IMR-90 (cell line): ENCODE results near the gene PRAC1. TPM values are rescaled to one million over a fixed set of nuclear protein-coding genes. Genes with fewer than 3 reads are reported as not detected.

Experiments used
- ATAC-seq: fragments of 200-7000 bp; cut with Tn5 transposase; 2 replicates; pipeline ENCODE4 v1.9.1; 2020; ENCODE audit warnings: low read depth, mild to moderate bottlenecking, moderate library complexity
- BruUV-seq: library from RNA; stranded (reverse); fragments of 400-500 nt; replicated peaks from 2 replicates; lab custom pipeline; 2021; lab: Mats Ljungman, UMichigan
- CTCF ChIA-PET: fragments of 300-600 bp; formaldehyde crosslinking; extraction: SDS; loops from one replicate; lab custom pipeline; 2021; ENCODE audit warnings: antibody characterized with exemption; lab: Yijun Ruan, JAX
- POLR2A ChIA-PET: fragments of 300-600 bp; sonication (Branson Sonifier 250); formaldehyde crosslinking; loops from one replicate; lab custom pipeline; 2022; ENCODE audit warnings: antibody characterized with exemption; ENCODE audit not compliant: unreplicated experiment; lab: Charles Lee
- DNase-seq: peaks from one replicate; pipeline ENCODE4 v3.0.0; 2013
- H2AFZ ChIP-seq: replicated peaks from 2 replicates; pipeline ENCODE3; 2013; ENCODE audit warnings: low read length, mild to moderate bottlenecking; ENCODE audit not compliant: poor library complexity
- H2AK5ac ChIP-seq: 2 replicates; pipeline ENCODE4 v1.6.1; 2013; ENCODE audit warnings: low read depth, low read length, inconsistent platforms
- H2AK9ac ChIP-seq: replicated peaks from 2 replicates; pipeline ENCODE3; 2013; ENCODE audit warnings: mild to moderate bottlenecking, low read depth, low read length, moderate library complexity; ENCODE audit not compliant: poor library complexity
- H2BK120ac ChIP-seq: 2 replicates; pipeline ENCODE4 v1.6.1; 2013; ENCODE audit warnings: low read depth, low read length, inconsistent platforms
- H2BK15ac ChIP-seq: 3 replicates; pipeline ENCODE4 v1.6.1; 2013; ENCODE audit warnings: low read depth, low read length, inconsistent platforms
- H2BK20ac ChIP-seq: 2 replicates; pipeline ENCODE4 v1.6.1; 2013; ENCODE audit warnings: low read depth, mild to moderate bottlenecking, inconsistent platforms, low read length, moderate library complexity
- H2BK5ac ChIP-seq: 2 replicates; pipeline ENCODE4 v1.6.1; 2013; ENCODE audit warnings: mild to moderate bottlenecking, low read depth, low read length, inconsistent platforms; ENCODE audit not compliant: poor library complexity, severe bottlenecking
- H3K14ac ChIP-seq: replicated peaks from 2 replicates; pipeline ENCODE4 v1.6.1; 2013; ENCODE audit warnings: low read depth, low read length, inconsistent platforms
- H3K18ac ChIP-seq: 2 replicates; pipeline ENCODE4 v1.6.1; 2013; ENCODE audit warnings: low read depth, low read length, control low read depth
- H3K23ac ChIP-seq: 2 replicates; pipeline ENCODE4 v1.6.1; 2013; ENCODE audit warnings: low read depth, low read length, inconsistent platforms
- H3K27ac ChIP-seq: 2 replicates; pipeline ENCODE4 v1.5.1; 2013; ENCODE audit warnings: mild to moderate bottlenecking, control low read depth, low read length; ENCODE audit not compliant: insufficient read depth
- H3K27me3 ChIP-seq: 2 replicates; pipeline ENCODE4 v1.6.1; 2013; ENCODE audit warnings: low read length; ENCODE audit not compliant: control insufficient read depth, insufficient read depth
- H3K36me3 ChIP-seq: 2 replicates; pipeline ENCODE4 v1.6.1; 2013; ENCODE audit warnings: low read length, mixed read lengths; ENCODE audit not compliant: control insufficient read depth, insufficient read depth
- H3K4ac ChIP-seq: 2 replicates; pipeline ENCODE4 v1.6.1; 2013; ENCODE audit warnings: low read depth, low read length, inconsistent platforms
- H3K4me1 ChIP-seq: 2 replicates; pipeline ENCODE4 v1.6.1; 2013; ENCODE audit warnings: low read length, mixed read lengths; ENCODE audit not compliant: control insufficient read depth, insufficient read depth
- H3K4me2 ChIP-seq: 2 replicates; pipeline ENCODE4 v1.6.1; 2013; ENCODE audit warnings: low read depth, mild to moderate bottlenecking, control low read depth, low read length, moderate library complexity
- H3K4me3 ChIP-seq: 2 replicates; pipeline ENCODE4 v1.5.1; 2013; ENCODE audit warnings: low read depth, mild to moderate bottlenecking, control low read depth, low read length, moderate library complexity; ENCODE audit not compliant: insufficient read depth
- H3K56ac ChIP-seq: 2 replicates; pipeline ENCODE4 v1.6.1; 2013; ENCODE audit warnings: low read length, inconsistent platforms; ENCODE audit not compliant: insufficient read depth; ENCODE audit errors: extremely low read depth
- H3K79me1 ChIP-seq, 2 experiments: 2 replicates each; pipeline ENCODE4 v1.6.1; 2013; ENCODE audit warnings: low read length in 2 of 2, inconsistent platforms in 1 of 2, low read depth in 1 of 2
- H3K9ac ChIP-seq: 2 replicates; pipeline ENCODE4 v1.6.1; 2013; ENCODE audit warnings: low read depth, low read length, control low read depth
- H3K9me1 ChIP-seq: 2 replicates; pipeline ENCODE4 v1.6.1; 2013; ENCODE audit warnings: low read length, inconsistent platforms; ENCODE audit not compliant: insufficient read depth
- H3K9me3 ChIP-seq: 2 replicates; pipeline ENCODE4 v1.6.1; 2013; ENCODE audit warnings: low read length; ENCODE audit not compliant: control insufficient read depth, insufficient read depth
- H4K20me1 ChIP-seq: 2 replicates; pipeline ENCODE4 v1.6.1; 2013; ENCODE audit warnings: low read length, inconsistent platforms; ENCODE audit not compliant: insufficient read depth
- H4K5ac ChIP-seq: 2 replicates; pipeline ENCODE4 v1.6.1; 2013; ENCODE audit warnings: mild to moderate bottlenecking, low read depth, low read length, control low read depth
- H4K8ac ChIP-seq, 2 experiments: 2 replicates each; pipeline ENCODE4 v1.6.1; 2013; ENCODE audit warnings: low read depth in 2 of 2, low read length in 2 of 2, control low read depth in 1 of 2, inconsistent platforms in 1 of 2
- H4K91ac ChIP-seq: 2 replicates; pipeline ENCODE4 v1.6.1; 2013; ENCODE audit warnings: low read depth, low read length, inconsistent platforms; ENCODE audit not compliant: insufficient read depth
- BHLHE40 ChIP-seq: fragments of 150-350 bp; IDR thresholded peaks from 2 replicates; pipeline ENCODE4 v1.6.1; 2016; ENCODE audit warnings: mild to moderate bottlenecking, low read depth, low read length
- FOS ChIP-seq: fragments of 150-350 bp; IDR thresholded peaks from 2 replicates; pipeline ENCODE4 v1.6.1; 2016; ENCODE audit warnings: low read depth, low read length
- MAFK ChIP-seq: IDR thresholded peaks from 2 replicates; pipeline ENCODE4 v1.6.1; 2012; ENCODE audit warnings: low read depth, low read length, improper control_type of control experiment
- MAZ ChIP-seq: IDR thresholded peaks from 2 replicates; pipeline ENCODE4 v1.6.1; 2012; ENCODE audit warnings: low read depth, mild to moderate bottlenecking, low read length, improper control_type of control experiment, moderate library complexity, borderline replicate concordance
- RCOR1 ChIP-seq: IDR thresholded peaks from 2 replicates; pipeline ENCODE4 v1.6.1; 2012; ENCODE audit warnings: mild to moderate bottlenecking, low read length, improper control_type of control experiment; ENCODE audit not compliant: insufficient replicate concordance
- WGBS, 2 experiments: methylation state at CpG; one replicate each; pipeline versions ENCODE4 v1.1.5 to v1.1.7; 2013; ENCODE audit warnings: missing lambda C conversion rate in 2 of 2; ENCODE audit not compliant: insufficient read length in 1 of 2; ENCODE audit errors: extremely low coverage in 2 of 2; 5-methylcytosine and 5-hydroxymethylcytosine counted together
- dilution Hi-C: fragments of 300-500 bp; cut with HindIII; formaldehyde crosslinking; loops from one replicate; pipeline ENCODE4 v1.14.3; 2018; ENCODE audit warnings: low sequenced_read_pairs; ENCODE audit not compliant: unreplicated experiment
- in situ Hi-C: fragments of 300-500 bp; cut with MboI; formaldehyde crosslinking; loops from 3 replicates; pipeline ENCODE4 v1.14.3; 2019; ENCODE audit warnings: low sequenced_read_pairs, inconsistent platforms, mixed read lengths
- intact Hi-C: fragments of 100-400 bp; cut with micrococcal nuclease; formaldehyde crosslinking; loops from 2 replicates; pipeline ENCODE4 v1.10.0; 2022
- polyA plus RNA-seq, 3 experiments: library from polyadenylated mRNA; depleted of rRNA; stranded (reverse); fragments of >200 nt; gene quantifications; 2 replicates each; pipeline ENCODE4 v1.2.3, GENCODE V29; 2012; ENCODE audit warnings: low replicate concordance in 1 of 3
- total RNA-seq: library from RNA; depleted of rRNA; stranded (reverse); fragments of >200 nt; gene quantifications from 2 replicates; pipeline ENCODE4 v1.2.3, GENCODE V29; 2012
- TF ChIP-seq, protein P1 (sequence below): conservative IDR thresholded peaks from 2 replicates; pipeline ENCODE4 v1.5.1; 2012; ENCODE audit warnings: mild to moderate bottlenecking, low read depth, low read length, improper control_type of control experiment
- TF ChIP-seq, protein P2 (sequence below): fragments of 150-350 bp; IDR thresholded peaks from 2 replicates; pipeline ENCODE4 v1.6.1; 2017; ENCODE audit warnings: mild to moderate bottlenecking, antibody characterized with exemption, low read length, low read depth

The PRAC1 gene
- total and polyA plus RNA-seq, 2 of the 4 experiments (the other 2 are of a cell fraction), result not detected

DNA sequence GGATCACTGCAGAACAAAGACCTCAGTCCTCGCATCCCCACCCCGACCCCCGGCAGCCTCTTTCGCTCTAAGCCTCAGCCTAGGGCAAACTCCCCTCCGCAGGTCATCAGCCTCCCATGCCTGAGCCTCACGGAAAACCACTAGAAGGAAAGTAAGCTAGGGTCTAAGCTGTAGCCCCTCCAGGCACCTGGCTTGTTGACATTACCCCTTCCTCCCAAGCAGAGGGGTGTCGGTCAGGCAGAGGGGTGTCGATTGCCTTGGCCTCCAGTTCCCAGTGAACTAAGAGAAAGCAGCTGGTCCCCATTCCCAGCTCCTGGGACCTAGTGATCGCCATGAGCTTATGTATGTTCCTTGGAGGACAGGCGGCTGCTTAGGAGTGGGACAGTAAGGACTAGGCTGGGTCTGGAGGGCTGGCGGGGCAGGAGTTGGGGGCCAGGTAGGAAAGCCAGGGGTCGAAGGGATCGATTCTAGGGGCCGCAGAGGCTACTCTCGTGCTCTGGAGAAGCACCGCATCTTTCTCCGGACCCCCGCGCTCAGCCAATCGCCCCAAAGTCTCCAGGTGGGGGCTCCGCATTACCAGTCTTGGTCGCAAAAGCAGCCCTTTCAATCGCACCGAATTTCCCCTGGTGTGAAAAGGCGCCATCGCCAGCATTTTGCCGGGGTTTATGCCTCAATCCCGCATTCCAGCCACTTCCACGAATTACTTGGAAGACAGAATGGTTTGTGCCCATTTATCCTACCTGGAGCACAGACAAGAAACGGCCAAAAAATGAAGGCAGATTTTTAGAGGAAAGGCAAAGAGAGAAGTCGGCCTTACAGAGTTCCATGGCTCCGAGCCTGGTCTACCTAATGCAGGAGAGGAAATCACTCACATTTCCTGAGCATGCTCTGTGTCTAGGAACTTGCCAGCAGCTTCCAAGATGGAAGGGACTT lies 27.6 kb upstream of the PRAC1 start (continued):
- TF ChIP-seq RCOR1 (no peak), BHLHE40 (no peak)

DNA sequence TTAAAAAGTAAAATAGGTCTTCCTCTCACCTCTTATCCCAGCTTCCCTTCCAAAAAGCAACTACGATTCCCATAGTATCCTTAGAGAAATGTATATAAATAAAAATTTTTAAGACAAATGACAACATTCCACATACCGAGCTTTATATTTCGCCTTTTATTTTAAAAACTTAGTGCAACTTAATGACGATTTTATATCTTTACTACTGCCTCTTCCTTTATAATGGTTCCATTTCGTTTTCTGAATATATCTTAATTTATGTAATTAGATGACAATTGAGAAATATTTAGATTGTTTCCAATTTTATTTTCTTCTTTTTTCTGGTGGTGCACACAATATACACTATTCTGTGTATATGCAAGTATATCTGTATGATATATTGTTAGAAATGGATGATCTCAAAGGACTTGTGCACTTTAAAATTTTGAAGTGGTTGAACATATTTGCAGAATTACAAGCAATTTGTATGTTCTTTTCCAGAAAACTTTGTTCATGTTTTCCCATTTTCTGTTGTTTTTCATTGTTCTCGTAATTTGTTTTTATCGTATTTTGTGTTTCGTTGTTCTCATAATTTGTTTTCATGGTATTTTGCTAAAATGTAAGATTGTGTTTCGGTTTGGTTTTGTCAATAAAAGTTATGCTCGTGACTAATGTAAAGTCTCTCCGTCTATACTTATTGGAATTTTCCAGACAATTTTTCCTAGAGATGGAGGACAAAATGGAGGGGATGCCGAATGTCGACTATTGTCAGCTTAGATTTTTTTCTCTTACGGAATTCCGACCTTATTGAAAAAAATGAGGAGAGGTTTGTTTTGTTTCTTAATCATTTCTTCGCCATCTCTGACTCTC lies 26.6 kb upstream of the PRAC1 start:
- dilution Hi-C loops, result no loop called here
- Histone ChIP-seq H3K27ac (no peak overlapping the region), H2AFZ (no peak overlapping the region), H4K8ac (no peak overlapping the region), H2AK5ac (no peak overlapping the region), H2BK15ac (no peak overlapping the region), H3K27me3 (peaks cover 94% of the 10 kb centered on the region), H3K4ac (no peak overlapping the region), H3K9me1 (peaks cover under 1% of the 10 kb centered on the region; the same call in 1 of the 2 replicates), H4K91ac (no peak overlapping the region), H4K5ac (no peak overlapping the region), H3K23ac (no peak overlapping the region), H2BK120ac (no peak overlapping the region), H3K14ac (no peak overlapping the region), H2BK20ac (no peak overlapping the region), H3K18ac (no peak overlapping the region), H3K56ac (no peak overlapping the region), H2BK5ac (no peak overlapping the region), H2AK9ac (no peak overlapping the region), H4K20me1 (peaks cover 23% of the 10 kb centered on the region; the same call in 1 of the 2 replicates), H3K36me3 (no peaks in the 10 kb centered on the region), H3K79me1 (no peaks in the 10 kb centered on the region), H3K4me1 (no peaks in the 10 kb centered on the region), H3K9ac (no peak overlapping the region), H3K4me3 (no peak overlapping the region), H3K9me3 (peaks cover 8% of the 10 kb centered on the region), H3K4me2 (no peak overlapping the region)
- intact Hi-C loops, result no loop called here
- POLR2A ChIA-PET, result no interaction called here
- no TSS peak for BruUV-seq
- in situ Hi-C loops, result no loop called here
- CTCF ChIA-PET, result interaction anchor here (1.2 kb wide), 1 partner anchor 71 kb away, joined by 3 read pairs; no protein-coding TSS in a partner anchor
- 8% methylated on average over 2 of the region's 16 CpGs; no CpG with 5 or more reads in 1 of the 2 experiments for WGBS, 2 experiments
- ATAC-seq, result no peak
- TF ChIP-seq, protein P1, sequence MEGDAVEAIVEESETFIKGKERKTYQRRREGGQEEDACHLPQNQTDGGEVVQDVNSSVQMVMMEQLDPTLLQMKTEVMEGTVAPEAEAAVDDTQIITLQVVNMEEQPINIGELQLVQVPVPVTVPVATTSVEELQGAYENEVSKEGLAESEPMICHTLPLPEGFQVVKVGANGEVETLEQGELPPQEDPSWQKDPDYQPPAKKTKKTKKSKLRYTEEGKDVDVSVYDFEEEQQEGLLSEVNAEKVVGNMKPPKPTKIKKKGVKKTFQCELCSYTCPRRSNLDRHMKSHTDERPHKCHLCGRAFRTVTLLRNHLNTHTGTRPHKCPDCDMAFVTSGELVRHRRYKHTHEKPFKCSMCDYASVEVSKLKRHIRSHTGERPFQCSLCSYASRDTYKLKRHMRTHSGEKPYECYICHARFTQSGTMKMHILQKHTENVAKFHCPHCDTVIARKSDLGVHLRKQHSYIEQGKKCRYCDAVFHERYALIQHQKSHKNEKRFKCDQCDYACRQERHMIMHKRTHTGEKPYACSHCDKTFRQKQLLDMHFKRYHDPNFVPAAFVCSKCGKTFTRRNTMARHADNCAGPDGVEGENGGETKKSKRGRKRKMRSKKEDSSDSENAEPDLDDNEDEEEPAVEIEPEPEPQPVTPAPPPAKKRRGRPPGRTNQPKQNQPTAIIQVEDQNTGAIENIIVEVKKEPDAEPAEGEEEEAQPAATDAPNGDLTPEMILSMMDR, result no peak
- TF ChIP-seq, protein P2, sequence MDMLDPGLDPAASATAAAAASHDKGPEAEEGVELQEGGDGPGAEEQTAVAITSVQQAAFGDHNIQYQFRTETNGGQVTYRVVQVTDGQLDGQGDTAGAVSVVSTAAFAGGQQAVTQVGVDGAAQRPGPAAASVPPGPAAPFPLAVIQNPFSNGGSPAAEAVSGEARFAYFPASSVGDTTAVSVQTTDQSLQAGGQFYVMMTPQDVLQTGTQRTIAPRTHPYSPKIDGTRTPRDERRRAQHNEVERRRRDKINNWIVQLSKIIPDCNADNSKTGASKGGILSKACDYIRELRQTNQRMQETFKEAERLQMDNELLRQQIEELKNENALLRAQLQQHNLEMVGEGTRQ, result no peak
- TF ChIP-seq MAFK (no peak), RCOR1 (no peak), BHLHE40 (no peak), MAZ (no peak), FOS (no peak)
- no peak for DNase-seq
